H1 (cell line): Measurements from ENCODE around the gene TPD52L3. TPM values are rescaled to one million over a fixed set of nuclear protein-coding genes. Genes with fewer than 3 reads are reported as not detected.

Experiments
- CTCF ChIA-PET: fragments of 300-600 bp; sonication (Branson Sonifier 250); formaldehyde crosslinking; loops from one replicate; lab custom pipeline; 2021; ENCODE audit not compliant: partially characterized antibody; lab: Charles Lee
- POLR2A ChIA-PET: fragments of 300-600 bp; sonication (Branson Sonifier 250); formaldehyde crosslinking; loops from one replicate; lab custom pipeline; 2021; ENCODE audit warnings: inconsistent platforms; ENCODE audit not compliant: partially characterized antibody; lab: Charles Lee
- DNase-seq, 2 experiments: peaks; one replicate each; pipeline versions ENCODE4 v3.0.0 to v3.0.0-alpha.2; 2010 to 2022; ENCODE audit warnings: low spot score in 2 of 2, low read depth in 1 of 2, mixed read lengths in 1 of 2
- FAIRE-seq: peaks from 2 replicates; lab custom pipeline; 2011; peaks lifted over from hg19 to GRCh38; lab: Jason Lieb, UNC
- H2AFZ ChIP-seq: 2 replicates; pipeline ENCODE4 v1.8.1; 2012; ENCODE audit warnings: low read length, inconsistent platforms
- H2AK5ac ChIP-seq: 2 replicates; pipeline ENCODE4 v1.6.1; 2013; ENCODE audit warnings: low read depth, low read length
- H2BK120ac ChIP-seq: replicated peaks from 2 replicates; pipeline ENCODE3; 2013; ENCODE audit warnings: low read depth, low read length, inconsistent platforms
- H2BK12ac ChIP-seq: 2 replicates; pipeline ENCODE4 v1.6.1; 2013; ENCODE audit warnings: low read depth, low read length
- H2BK15ac ChIP-seq: 2 replicates; pipeline ENCODE4 v1.6.1; 2013; ENCODE audit warnings: low read length
- H2BK20ac ChIP-seq: 2 replicates; pipeline ENCODE4 v1.6.1; 2013; ENCODE audit warnings: low read length
- H2BK5ac ChIP-seq: 2 replicates; pipeline ENCODE4 v1.6.1; 2013; ENCODE audit warnings: low read depth, low read length
- H3K14ac ChIP-seq: 2 replicates; pipeline ENCODE4 v1.6.1; 2013; ENCODE audit warnings: inconsistent platforms; ENCODE audit not compliant: insufficient read length
- H3K18ac ChIP-seq: 2 replicates; pipeline ENCODE4 v1.6.1; 2013; ENCODE audit warnings: low read length; ENCODE audit errors: extremely low read depth
- H3K23ac ChIP-seq: 2 replicates; pipeline ENCODE4 v1.6.1; 2013; ENCODE audit warnings: inconsistent platforms; ENCODE audit not compliant: insufficient read length
- H3K23me2 ChIP-seq: 2 replicates; pipeline ENCODE4 v1.6.1; 2013; ENCODE audit warnings: low read depth, low read length
- H3K27ac ChIP-seq: 2 replicates; pipeline ENCODE4 v1.6.1; 2011; ENCODE audit warnings: low read depth, low read length, inconsistent platforms
- H3K27me3 ChIP-seq, 4 experiments: replicated peaks in 1 of 4; 1 replicate in 1 of 4; 2 replicates in 3 of 4; pipeline versions ENCODE4 v1.6.1 to v1.8.1; 2011 to 2013; ENCODE audit warnings: low read length in 3 of 4, mild to moderate bottlenecking in 3 of 4, inconsistent platforms in 2 of 4, mixed read lengths in 2 of 4, moderate library complexity in 1 of 4; ENCODE audit not compliant: control insufficient read depth in 3 of 4, insufficient read depth in 3 of 4; ENCODE audit errors: extremely low read depth in 1 of 4
- H3K36me3 ChIP-seq, 4 experiments: 2 replicates each; pipeline versions ENCODE4 v1.6.1 to v1.8.1; 2011 to 2013; ENCODE audit warnings: mild to moderate bottlenecking in 4 of 4, low read length in 3 of 4, moderate library complexity in 2 of 4, control low read depth in 1 of 4, inconsistent platforms in 1 of 4; ENCODE audit not compliant: insufficient read depth in 4 of 4, control insufficient read depth in 2 of 4
- H3K4ac ChIP-seq: replicated peaks from 2 replicates; pipeline ENCODE3; 2013; ENCODE audit warnings: low read length, low read depth, mixed read lengths, inconsistent platforms; ENCODE audit not compliant: insufficient read length
- H3K4me1 ChIP-seq, 4 experiments: replicated peaks in 1 of 4; 1 replicate in 1 of 4; 2 replicates in 3 of 4; pipeline versions ENCODE4 v1.6.1 to v1.8.1; 2011 to 2013; ENCODE audit warnings: low read length in 3 of 4, inconsistent platforms in 2 of 4, mixed read lengths in 1 of 4; ENCODE audit not compliant: insufficient read depth in 4 of 4, control insufficient read depth in 3 of 4
- H3K4me2 ChIP-seq, 2 experiments: 2 replicates each; pipeline versions ENCODE4 v1.6.1 to v1.8.1; 2011 to 2013; ENCODE audit warnings: low read depth in 2 of 2, low read length in 2 of 2, control low read depth in 1 of 2, inconsistent platforms in 1 of 2, mild to moderate bottlenecking in 1 of 2; ENCODE audit not compliant: insufficient read depth in 1 of 2
- H3K4me3 ChIP-seq, 4 experiments: fragments of 200-600, 300-600 bp in 1 of 4; sonication (generic), shearing (Covaris generic), sonication (Bioruptor Twin) in 1 of 4; 2 replicates each; pipeline versions ENCODE4 v1.5.1 to v1.8.1; 2011 to 2016; ENCODE audit warnings: low read length in 4 of 4, low read depth in 3 of 4, control low read depth in 2 of 4, inconsistent platforms in 2 of 4, mild to moderate bottlenecking in 2 of 4, mixed read lengths in 1 of 4, moderate library complexity in 1 of 4; ENCODE audit not compliant: insufficient read depth in 2 of 4; ENCODE audit errors: extremely low read depth in 1 of 4
- H3K56ac ChIP-seq: replicated peaks from 2 replicates; pipeline ENCODE3; 2013; ENCODE audit warnings: low read depth, mild to moderate bottlenecking, mixed read lengths, low read length, inconsistent platforms; ENCODE audit not compliant: insufficient read length
- H3K79me1 ChIP-seq: 2 replicates; pipeline ENCODE4 v1.6.1; 2013; ENCODE audit warnings: low read depth, low read length, control low read depth
- H3K79me2 ChIP-seq, 2 experiments: 2 replicates each; pipeline versions ENCODE4 v1.6.1 to v1.8.1; 2012 to 2013; ENCODE audit warnings: low read length in 2 of 2, mild to moderate bottlenecking in 2 of 2, inconsistent platforms in 1 of 2; ENCODE audit not compliant: insufficient read depth in 2 of 2, control insufficient read depth in 1 of 2
- H3K9ac ChIP-seq, 4 experiments: replicated peaks in 1 of 4; 1 replicate in 1 of 4; 2 replicates in 3 of 4; pipeline versions ENCODE4 v1.6.1 to v1.8.1; 2011 to 2013; ENCODE audit warnings: low read depth in 3 of 4, low read length in 3 of 4, control low read depth in 2 of 4, mild to moderate bottlenecking in 2 of 4, moderate library complexity in 2 of 4, inconsistent platforms in 1 of 4; ENCODE audit errors: extremely low read depth in 1 of 4
- H3K9me3 ChIP-seq, 2 experiments: 2 replicates each; pipeline versions ENCODE4 v1.6.1 to v1.8.1; 2012 to 2013; ENCODE audit warnings: mild to moderate bottlenecking in 2 of 2, moderate library complexity in 2 of 2, control low read depth in 1 of 2, inconsistent platforms in 1 of 2, low read depth in 1 of 2, low read length in 1 of 2, mixed read lengths in 1 of 2; ENCODE audit not compliant: insufficient read depth in 2 of 2
- H4K20me1 ChIP-seq, 2 experiments: replicated peaks in 1 of 2; 2 replicates each; pipeline versions ENCODE3 to v1.8.1; 2011 to 2013; ENCODE audit warnings: inconsistent platforms in 2 of 2, low read length in 2 of 2, mild to moderate bottlenecking in 1 of 2; ENCODE audit not compliant: insufficient read depth in 2 of 2, control insufficient read depth in 1 of 2
- H4K5ac ChIP-seq: 2 replicates; pipeline ENCODE4 v1.6.1; 2013; ENCODE audit warnings: low read length, low read depth, mixed read lengths, inconsistent platforms; ENCODE audit not compliant: insufficient read length
- H4K8ac ChIP-seq: 2 replicates; pipeline ENCODE4 v1.8.0; 2013; ENCODE audit warnings: mild to moderate bottlenecking, moderate library complexity, low read length, inconsistent platforms; ENCODE audit not compliant: insufficient read depth; ENCODE audit errors: extremely low read depth
- H4K91ac ChIP-seq: replicated peaks from 2 replicates; pipeline ENCODE3; 2013; ENCODE audit warnings: low read length, mixed read lengths, inconsistent platforms; ENCODE audit not compliant: insufficient read length
- BACH1 ChIP-seq: IDR thresholded peaks from 2 replicates; pipeline ENCODE4 v1.6.1; 2012; ENCODE audit warnings: low read length, improper control_type of control experiment
- BCL11A ChIP-seq, 2 experiments: IDR thresholded peaks; one replicate each; pipeline ENCODE4 v1.6.1; 2011; ENCODE audit warnings: low read depth in 2 of 2, low read length in 2 of 2, mild to moderate bottlenecking in 2 of 2
- GABPA ChIP-seq: IDR thresholded peaks from 2 replicates; pipeline ENCODE4 v1.6.1; 2011; ENCODE audit warnings: mild to moderate bottlenecking, low read length, moderate library complexity, borderline replicate concordance; ENCODE audit not compliant: insufficient read depth
- JUND ChIP-seq: IDR thresholded peaks from 2 replicates; pipeline ENCODE4 v1.6.1; 2011; ENCODE audit warnings: mild to moderate bottlenecking, improper control_type of control experiment, low read length
- PHF8 ChIP-seq: fragments of 200-600 bp; sonication (generic); conservative IDR thresholded peaks from 2 replicates; pipeline ENCODE4 v1.7.1; 2012; ENCODE audit warnings: low read depth, mild to moderate bottlenecking, inconsistent platforms, low read length, moderate library complexity
- POU5F1 ChIP-seq: IDR thresholded peaks from 2 replicates; pipeline ENCODE4 v1.6.1; 2011; ENCODE audit warnings: low read depth, mild to moderate bottlenecking, low read length, moderate library complexity
- RNF2 ChIP-seq: fragments of 200-900, 300-1000 bp; sonication (generic); IDR thresholded peaks from 2 replicates; pipeline ENCODE4 v1.7.1; 2016; ENCODE audit warnings: borderline replicate concordance, low read depth, mild to moderate bottlenecking, antibody characterized with exemption, low read length; ENCODE audit not compliant: poor library complexity, severe bottlenecking; ENCODE audit errors: missing control alignments
- SP1 ChIP-seq: IDR thresholded peaks from 2 replicates; pipeline ENCODE4 v1.6.1; 2011; ENCODE audit warnings: low read depth, low read length
- SRF ChIP-seq: IDR thresholded peaks from 2 replicates; pipeline ENCODE4 v1.6.1; 2011; ENCODE audit warnings: mild to moderate bottlenecking, low read depth, low read length, moderate library complexity
- TAF1 ChIP-seq: IDR thresholded peaks from 2 replicates; pipeline ENCODE4 v1.6.1; 2011; ENCODE audit warnings: mild to moderate bottlenecking, low read depth, low read length
- WGBS, 2 experiments: shearing (Covaris generic) in 1 of 2; methylation state at CpG; one replicate each; pipeline versions ENCODE4 v1.1.6 to v1.1.7; 2013 to 2015; ENCODE audit warnings: low lambda C conversion rate in 2 of 2, mixed read lengths in 2 of 2, inconsistent platforms in 1 of 2, low coverage in 1 of 2, missing lambda C conversion rate in 1 of 2; ENCODE audit not compliant: insufficient replicate concordance in 2 of 2, insufficient coverage in 1 of 2, insufficient read length in 1 of 2; ENCODE audit errors: extremely low coverage in 1 of 2, missing lambda C conversion rate in 1 of 2; 5-methylcytosine and 5-hydroxymethylcytosine counted together
- polyA plus RNA-seq, 7 experiments: library from polyadenylated mRNA; depleted of rRNA in 3 of 7; stranded (reverse) in 5 of 7; unstranded in 2 of 7; fragments of >200 nt in 5 of 7; fragments of 200-250 nt in 2 of 7; gene quantifications; 1 replicate in 5 of 7; 2 replicates in 1 of 7; 4 replicates in 1 of 7; pipeline versions ENCODE4 v1.2.1 to v1.2.3, GENCODE V29; 2011 to 2013; ENCODE audit warnings: missing spikeins in 2 of 7, mixed read lengths in 2 of 7
- total RNA-seq: library from RNA; stranded (reverse); fragmentation: NEBNext Ultra II Directional; extraction: Animal tissue kit (Norgen Biotek cat#: 25700); gene quantifications from 2 replicates; pipeline ENCODE4 v1.2.1, GENCODE V29; 2021
- TF ChIP-seq, protein P1 (sequence below): IDR thresholded peaks from 2 replicates; pipeline ENCODE4 v1.6.1; 2011; ENCODE audit warnings: low read length, improper control_type of control experiment
- TF ChIP-seq, protein P2 (sequence below): IDR thresholded peaks from 2 replicates; pipeline ENCODE4 v1.6.1; 2011; ENCODE audit warnings: low read depth, mild to moderate bottlenecking, low read length; ENCODE audit not compliant: insufficient read depth

Gene TPD52L3
- total and polyA plus RNA-seq, 2 of the 8 experiments (the other 6 are each of a cell fraction or from before 2014, with no cell fraction given): not detected

DNA sequence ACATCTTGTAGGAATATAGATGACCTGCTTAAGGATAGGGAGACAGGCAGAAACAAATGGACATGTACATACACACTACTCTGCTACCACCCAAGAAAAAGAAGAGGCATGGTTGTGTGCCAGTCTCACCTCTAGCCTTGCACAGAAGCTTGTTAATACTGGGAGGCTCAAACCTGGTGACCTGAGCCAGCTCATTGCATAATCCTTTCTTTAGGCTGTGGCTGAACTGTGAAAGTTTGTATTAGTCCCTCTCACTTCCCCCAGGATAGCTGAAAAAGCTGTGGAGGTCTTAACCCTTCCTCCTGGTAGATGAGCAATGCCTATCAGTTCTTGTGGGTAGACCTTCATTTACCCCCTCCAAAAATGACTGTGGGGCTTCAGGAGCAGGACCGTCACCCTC is 28.7 kb downstream of the TPD52L3 start:
- no peak overlapping the region for H2BK120ac ChIP-seq
- no peak overlapping the region for H2BK20ac ChIP-seq
- H3K36me3 ChIP-seq: no peaks in the 10 kb centered on the region
- no peak overlapping the region for H2AFZ ChIP-seq
- POLR2A ChIA-PET: interaction anchor here (2.1 kb wide), 1 partner anchor 56 kb away, joined by 6 read pairs; the partner anchor contains the start of gene UHRF2
- no peaks in the 10 kb centered on the region for H3K4me1 ChIP-seq
- 95% methylated on average over 1 of the region's 1 CpG; no CpG with 5 or more reads in 1 of the 2 experiments for WGBS, 2 experiments
- H3K9ac ChIP-seq: no peak overlapping the region
- H3K56ac ChIP-seq: no peak overlapping the region
- H3K18ac ChIP-seq: no peak overlapping the region
- DNase-seq (no peak), FAIRE-seq (no peak)
- CTCF ChIA-PET: no interaction called here
- H2AK5ac ChIP-seq: no peak overlapping the region
- no peak overlapping the region for H2BK5ac ChIP-seq
- H3K27me3 ChIP-seq: no peaks in the 10 kb centered on the region
- H3K79me2 ChIP-seq: no peaks in the 10 kb centered on the region
- H2BK15ac ChIP-seq: no peak overlapping the region
- no peak overlapping the region for H3K14ac ChIP-seq
- no peak overlapping the region for H3K4ac ChIP-seq
- H3K4me3 ChIP-seq: no peak overlapping the region
- no peak overlapping the region for H3K23ac ChIP-seq
- H4K91ac ChIP-seq: no peak overlapping the region
- H3K27ac ChIP-seq: no peak overlapping the region
- H4K8ac ChIP-seq: no peak overlapping the region
- no peaks in the 10 kb centered on the region for H3K23me2 ChIP-seq
- H2BK12ac ChIP-seq: no peak overlapping the region
- no peaks in the 10 kb centered on the region for H3K79me1 ChIP-seq
- no peaks in the 10 kb centered on the region for H3K9me3 ChIP-seq
- H3K4me2 ChIP-seq: no peak overlapping the region
- no peaks in the 10 kb centered on the region for H4K20me1 ChIP-seq
- H4K5ac ChIP-seq: no peak overlapping the region
- TF ChIP-seq, protein P1, sequence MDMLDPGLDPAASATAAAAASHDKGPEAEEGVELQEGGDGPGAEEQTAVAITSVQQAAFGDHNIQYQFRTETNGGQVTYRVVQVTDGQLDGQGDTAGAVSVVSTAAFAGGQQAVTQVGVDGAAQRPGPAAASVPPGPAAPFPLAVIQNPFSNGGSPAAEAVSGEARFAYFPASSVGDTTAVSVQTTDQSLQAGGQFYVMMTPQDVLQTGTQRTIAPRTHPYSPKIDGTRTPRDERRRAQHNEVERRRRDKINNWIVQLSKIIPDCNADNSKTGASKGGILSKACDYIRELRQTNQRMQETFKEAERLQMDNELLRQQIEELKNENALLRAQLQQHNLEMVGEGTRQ: no peak
- TF ChIP-seq BACH1 (no peak), GABPA (no peak), PHF8 (no peak), SP1 (no peak), TAF1 (no peak), POU5F1 (no peak), RNF2 (no peak), SRF (no peak), BCL11A (IDR thresholded peaks at IDR 0.05; ENCODE audit: low read depth in 2 of 2, low read length in 2 of 2) (no peak), JUND (no peak)
- TF ChIP-seq, protein P2, sequence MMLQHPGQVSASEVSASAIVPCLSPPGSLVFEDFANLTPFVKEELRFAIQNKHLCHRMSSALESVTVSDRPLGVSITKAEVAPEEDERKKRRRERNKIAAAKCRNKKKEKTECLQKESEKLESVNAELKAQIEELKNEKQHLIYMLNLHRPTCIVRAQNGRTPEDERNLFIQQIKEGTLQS: no peak
